ENCODE data around the gene BCOR.

DNA sequence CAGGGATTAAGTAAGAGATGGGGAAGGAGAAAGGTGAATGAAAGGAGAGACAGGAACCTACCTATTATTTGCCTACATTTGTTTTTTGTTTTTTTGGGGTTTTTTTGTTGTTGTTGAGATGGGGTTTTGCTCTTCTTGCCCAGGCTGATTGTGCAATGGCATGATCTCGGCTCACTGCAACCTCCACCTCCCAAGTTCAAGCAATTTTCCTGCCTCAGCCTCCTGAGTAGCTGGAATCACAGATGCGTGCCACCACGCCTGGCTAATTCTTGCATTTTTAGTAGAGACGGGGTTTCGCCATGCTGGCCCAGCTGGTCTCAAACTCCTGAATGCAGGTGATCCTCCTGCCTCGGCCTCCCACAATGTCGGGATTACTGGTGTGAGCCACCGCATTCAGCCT lies 57.9 kb downstream of the BCOR start:
- TF ChIP-seq POLR2AphosphoS5 (IDR thresholded peaks at IDR 0.05) = no peak
- TF ChIP-seq, protein P1, sequence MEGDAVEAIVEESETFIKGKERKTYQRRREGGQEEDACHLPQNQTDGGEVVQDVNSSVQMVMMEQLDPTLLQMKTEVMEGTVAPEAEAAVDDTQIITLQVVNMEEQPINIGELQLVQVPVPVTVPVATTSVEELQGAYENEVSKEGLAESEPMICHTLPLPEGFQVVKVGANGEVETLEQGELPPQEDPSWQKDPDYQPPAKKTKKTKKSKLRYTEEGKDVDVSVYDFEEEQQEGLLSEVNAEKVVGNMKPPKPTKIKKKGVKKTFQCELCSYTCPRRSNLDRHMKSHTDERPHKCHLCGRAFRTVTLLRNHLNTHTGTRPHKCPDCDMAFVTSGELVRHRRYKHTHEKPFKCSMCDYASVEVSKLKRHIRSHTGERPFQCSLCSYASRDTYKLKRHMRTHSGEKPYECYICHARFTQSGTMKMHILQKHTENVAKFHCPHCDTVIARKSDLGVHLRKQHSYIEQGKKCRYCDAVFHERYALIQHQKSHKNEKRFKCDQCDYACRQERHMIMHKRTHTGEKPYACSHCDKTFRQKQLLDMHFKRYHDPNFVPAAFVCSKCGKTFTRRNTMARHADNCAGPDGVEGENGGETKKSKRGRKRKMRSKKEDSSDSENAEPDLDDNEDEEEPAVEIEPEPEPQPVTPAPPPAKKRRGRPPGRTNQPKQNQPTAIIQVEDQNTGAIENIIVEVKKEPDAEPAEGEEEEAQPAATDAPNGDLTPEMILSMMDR (IDR thresholded peaks at IDR 0.05) = no peak

Measured in breast epithelium (tissue), 3 donors.